HG02943 (cell line): ENCODE results near the gene NFIA.

Experiments used
- ATAC-seq: cut with Tn5 transposase; IDR thresholded peaks from one replicate; pipeline ENCODE4 v1.9.1; 2021; ENCODE audit warnings: mild to moderate bottlenecking, low read depth, moderate library complexity; ENCODE audit not compliant: unreplicated experiment

Gene NFIA

DNA sequence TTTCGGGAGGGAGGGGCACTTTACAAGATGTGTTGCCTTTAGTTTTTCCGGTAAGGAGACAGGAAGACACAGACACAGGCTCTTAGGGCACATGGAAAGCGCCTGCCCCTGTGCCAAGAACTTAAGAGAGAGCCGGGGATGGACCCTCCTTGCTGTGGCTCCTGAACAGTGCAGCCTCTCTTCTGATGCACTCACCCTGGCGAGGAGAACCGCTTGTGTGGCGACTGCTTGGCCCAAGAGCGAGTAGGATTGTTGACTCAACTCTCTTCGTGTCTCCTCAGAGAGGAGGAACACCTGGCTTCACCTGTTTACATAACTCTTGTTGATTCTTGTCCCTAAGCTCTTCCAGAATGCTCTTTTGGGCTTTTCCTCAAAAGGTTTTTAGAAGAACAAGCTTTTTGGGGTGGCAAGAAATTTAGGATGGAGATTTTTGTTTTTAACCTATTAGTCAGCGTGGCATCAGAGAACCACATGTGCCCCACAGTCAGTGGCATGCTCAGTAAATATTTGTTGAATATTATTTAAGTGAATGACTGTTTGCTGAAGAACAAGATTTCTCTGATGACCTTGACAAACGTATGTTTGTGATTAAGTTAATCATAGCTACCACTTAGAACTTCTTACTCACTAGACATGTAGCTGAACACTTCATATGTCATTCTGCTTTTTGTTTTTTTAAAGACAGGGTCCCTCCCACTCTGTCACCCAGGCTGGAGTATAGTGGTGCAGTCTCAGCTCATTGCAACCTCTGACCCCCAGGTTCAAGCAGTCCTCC is 60.6 kb downstream of the NFIA start:
- ATAC-seq: no peak

DNA sequence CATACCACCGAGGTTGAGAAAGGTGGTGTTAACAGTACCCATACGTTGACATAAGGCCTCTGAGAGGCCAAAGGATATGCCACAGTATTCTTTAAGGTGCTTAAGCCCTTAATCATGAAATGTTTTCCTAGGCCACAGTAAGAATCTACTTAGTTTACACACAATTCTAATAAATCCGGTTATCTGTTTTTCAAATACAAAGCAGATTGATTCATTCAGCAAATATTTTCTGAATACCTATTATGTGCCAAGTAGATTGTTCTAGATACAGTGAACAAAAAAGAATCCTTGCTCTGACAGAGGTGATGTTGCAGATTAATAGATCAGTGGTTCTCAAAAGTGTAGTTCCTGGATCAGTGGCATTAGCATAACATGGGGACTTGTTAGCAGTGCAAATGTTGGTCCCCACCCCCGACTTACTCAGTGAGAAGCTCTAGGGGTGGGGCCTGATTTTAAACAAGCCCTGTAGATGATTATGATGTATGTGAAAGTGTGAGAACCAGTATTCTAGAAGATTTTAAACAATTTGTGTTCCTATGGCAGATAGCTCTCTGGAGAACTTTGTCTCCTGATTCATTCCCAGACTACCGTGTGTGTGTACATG is 61.6 kb downstream of the NFIA start:
- ATAC-seq: no peak

GRCh38 chr1:61149010-61149860 is 66.9 kb downstream of the NFIA start:
- no peak for ATAC-seq

- ATAC-seq: no peak
Measured at GRCh38 chr1:61151565-61151964, 69.2 kb downstream of the NFIA start.

DNA sequence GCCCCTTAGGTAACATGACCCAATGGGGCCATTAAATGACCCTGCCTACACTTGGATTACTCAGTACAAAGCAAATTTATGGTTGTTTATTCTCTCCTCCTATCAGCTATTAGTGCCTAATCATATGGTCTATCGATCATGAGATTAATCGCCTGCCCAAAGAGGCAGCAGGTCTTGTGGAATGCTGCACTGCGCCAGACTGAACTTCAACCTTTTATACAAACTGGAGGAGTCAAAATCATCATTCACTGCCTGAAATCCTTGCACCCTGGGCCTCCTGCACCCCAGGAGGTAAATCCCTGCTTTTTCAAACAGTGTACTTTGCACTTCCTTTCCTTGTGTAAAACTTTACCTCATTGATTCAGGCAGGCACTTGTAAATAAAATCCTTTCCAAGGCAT is 69.7 kb downstream of the NFIA start:
- no peak for ATAC-seq

DNA sequence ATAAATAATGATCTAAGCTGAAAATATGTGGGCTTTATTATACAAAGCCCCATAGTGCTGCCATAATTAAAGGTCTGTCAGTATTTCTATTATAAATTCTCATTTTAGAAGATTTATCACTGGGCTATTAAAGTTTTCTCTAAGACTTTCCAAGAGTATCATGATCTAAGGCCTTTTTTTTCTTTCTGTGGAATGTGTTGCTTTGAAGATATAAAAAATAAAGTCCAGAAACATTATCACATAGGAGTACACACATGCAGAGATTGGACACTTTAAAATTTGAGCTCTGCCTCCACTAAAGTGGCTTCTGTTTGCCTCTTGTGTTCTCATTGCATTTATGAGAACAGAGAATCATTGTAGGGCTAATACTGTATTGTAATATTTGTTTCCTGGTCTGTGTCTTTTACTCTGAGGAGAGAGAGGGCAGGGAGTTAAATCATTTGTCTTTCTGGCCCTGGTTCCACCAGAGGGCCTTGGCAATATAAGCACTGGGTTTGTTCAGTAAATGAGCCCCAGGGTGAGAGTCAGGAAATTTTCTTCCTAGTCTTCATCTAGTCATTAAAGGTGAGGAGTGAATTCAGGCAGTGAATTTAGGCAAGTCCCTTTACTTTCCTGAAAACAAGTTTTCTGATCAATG is 70.2 kb downstream of the NFIA start:
- ATAC-seq: no peak

DNA sequence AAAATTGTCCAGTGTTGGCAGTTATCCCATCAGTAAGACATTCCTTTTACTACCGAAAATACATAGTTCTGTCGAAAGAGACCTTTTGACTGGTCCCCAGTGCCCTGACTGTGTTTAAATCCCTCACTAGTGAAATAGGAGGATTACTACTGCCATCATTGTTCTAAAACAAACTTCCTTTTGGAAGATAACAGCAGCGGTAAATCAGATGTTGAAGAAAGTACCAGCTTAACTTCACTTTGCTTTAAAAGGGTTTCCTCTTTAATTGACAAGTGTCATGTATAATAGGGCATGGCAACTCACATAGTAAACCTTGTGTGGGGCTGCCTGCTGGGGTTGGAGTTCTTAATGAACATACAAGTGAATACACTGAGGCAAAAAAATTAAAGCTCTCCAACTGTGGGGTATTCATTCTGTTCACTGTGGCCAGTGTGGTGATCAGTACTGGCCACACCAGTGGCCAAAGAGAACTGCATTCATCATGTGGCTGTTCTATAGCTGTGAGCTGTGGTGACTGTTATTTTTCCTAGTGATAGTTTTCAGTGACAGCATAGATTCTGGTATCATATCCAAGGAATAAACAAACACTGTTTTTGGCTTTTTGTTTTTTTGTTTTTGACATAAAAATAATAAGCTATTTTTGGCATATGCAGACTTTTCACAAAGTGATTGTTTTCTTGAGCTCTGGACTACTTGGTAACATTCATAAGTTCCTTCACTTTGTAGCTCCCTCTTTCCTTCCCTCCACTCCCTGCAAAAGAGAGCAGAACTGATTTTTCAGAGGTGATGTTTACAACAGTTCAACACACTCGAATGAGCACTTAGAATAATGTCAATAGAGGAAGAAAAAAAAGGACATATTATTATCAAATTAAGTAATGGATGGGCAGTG is 74.5 kb downstream of the NFIA start:
- ATAC-seq: no peak

- ATAC-seq: no peak
Measured at GRCh38 chr1:61157468-61157987, 75.2 kb downstream of the NFIA start.

GRCh38 chr1:61158591-61158990 is 76.2 kb downstream of the NFIA start:
- no peak for ATAC-seq

DNA sequence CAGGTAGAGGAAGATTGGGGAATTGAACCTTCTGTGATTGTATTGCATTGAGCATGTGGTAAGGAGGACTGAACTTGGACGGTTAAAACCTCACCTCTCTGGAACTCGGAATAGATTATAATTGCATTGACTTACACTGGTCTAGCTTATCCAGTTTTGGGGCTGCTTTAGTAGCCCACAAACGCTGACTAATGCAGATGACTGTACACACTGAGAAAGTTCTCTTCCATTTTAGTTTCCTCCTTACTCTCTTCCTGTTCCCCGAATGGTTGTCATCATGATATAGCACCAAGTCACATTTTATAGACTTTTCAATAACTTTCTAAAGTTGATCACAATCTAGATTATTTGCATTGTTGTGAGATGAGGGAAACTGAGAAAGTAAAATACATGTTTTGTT is 78.2 kb downstream of the NFIA start:
- no peak for ATAC-seq

- ATAC-seq: no peak
Measured at GRCh38 chr1:61162520-61163258, 80.3 kb downstream of the NFIA start.

- no peak for ATAC-seq
Measured at GRCh38 chr1:61163355-61163754, 81.0 kb downstream of the NFIA start.

DNA sequence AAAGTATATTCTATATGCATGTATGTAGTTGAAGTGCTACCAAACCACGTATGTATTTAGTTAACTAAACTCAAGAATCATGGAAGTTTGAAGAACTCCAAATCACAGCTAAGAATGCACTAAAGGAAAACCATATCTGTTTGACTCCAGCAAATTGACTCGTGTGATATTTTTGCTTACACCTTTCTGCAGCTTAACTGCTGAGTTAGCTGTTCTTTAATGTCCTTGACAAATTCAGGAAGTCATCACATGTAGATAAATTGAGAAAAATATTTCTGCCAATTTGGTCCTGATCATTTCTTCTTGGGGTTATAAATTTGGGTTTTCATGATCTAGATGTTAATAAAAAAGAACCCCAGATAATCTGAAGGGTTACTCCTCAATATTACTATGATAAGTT is 83.0 kb downstream of the NFIA start:
- ATAC-seq: no peak

DNA sequence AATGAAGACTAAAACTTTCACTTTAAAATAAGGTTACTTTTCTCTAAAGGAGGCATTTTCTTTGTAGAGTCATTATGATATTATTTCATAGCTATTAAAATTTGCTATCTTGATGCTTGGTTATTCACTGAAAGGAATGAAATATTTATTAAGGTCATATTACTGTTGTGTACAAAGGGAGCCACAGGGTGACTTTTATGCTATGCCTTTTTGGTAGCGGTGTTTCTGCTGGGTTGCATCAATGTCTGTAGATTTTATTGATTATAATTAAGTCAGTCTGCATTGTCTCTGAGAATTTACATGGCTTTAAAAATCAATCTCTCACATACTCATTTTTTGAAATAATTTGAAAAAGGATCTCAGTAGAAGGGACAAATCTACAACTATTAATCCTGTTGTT is 84.9 kb downstream of the NFIA start:
- ATAC-seq: no peak

DNA sequence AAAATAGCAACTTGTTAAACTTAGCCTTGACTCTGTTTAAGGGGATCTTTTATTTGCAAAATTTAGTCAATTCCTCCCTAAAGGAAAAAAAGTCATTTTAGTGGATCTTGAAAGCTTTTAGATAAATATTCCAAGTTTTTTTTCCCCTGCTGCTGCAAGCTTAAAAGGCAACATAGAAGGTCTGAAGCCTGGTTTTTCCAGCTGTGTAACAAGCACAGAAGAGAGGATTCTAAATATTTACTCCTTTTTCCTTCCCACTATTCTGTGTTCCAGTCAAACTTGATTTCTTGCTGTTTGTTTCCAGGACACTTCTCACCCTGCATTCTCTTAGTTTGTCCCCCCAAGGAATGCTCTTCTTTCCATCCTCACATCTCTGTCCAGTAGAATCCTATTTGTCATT is 86.7 kb downstream of the NFIA start:
- ATAC-seq: no peak

GRCh38 chr1:61169634-61170033 is 87.3 kb downstream of the NFIA start:
- ATAC-seq: no peak

- ATAC-seq: no peak
Measured at GRCh38 chr1:61170328-61171238, 88.2 kb downstream of the NFIA start.

DNA sequence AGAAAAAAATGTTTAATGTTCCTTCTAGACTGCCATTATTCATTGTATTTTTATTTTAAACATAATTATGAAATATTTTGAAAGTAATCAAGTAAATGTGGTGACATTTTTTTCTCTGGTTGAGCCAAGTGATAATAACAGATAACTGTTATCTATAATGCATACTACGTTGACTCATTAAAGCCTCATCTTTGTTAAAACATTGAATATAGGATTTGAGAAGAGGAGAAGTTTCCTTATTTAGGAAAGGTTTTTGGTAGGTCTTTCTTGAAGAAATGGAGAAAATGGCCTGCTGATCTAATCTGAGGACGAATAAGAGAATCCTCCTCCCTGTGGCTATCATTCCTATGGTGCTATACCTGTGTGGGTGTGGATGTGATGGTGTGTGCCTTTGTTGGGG is 89.0 kb downstream of the NFIA start:
- ATAC-seq: no peak
